Forelimb muscle (tissue), 1 donor: ENCODE measurements around the gene ASRGL1. TPM values are rescaled to one million over a fixed set of nuclear protein-coding genes. Genes with fewer than 3 reads are reported as not detected.
"Not testable (repeated sequence)": the region's sequence is repeated elsewhere in the genome, so short reads cannot be mapped to it uniquely, and the experiment has no call there.

Experiments
- DNase-seq: peaks from one replicate; pipeline ENCODE4 v3.0.0-alpha.2; 2013; ENCODE audit warnings: low read depth
- polyA plus RNA-seq: library from polyadenylated mRNA; unstranded; fragments of 120-200 nt; gene quantifications from one replicate; pipeline ENCODE4 v1.2.1, GENCODE V29; 2013; ENCODE audit not compliant: insufficient read length

ASRGL1 gene
- 3.4 TPM for polyA plus RNA-seq

GRCh38 chr11:62337303-62338181 is at the start of gene ASRGL1:
ASRGL1 (plus strand) TSS chr11:62337448; CDS start chr11:62337978, 530 bp downstream.
- DNase-seq: peak; percentile 17

- DNase-seq: no peak
Observed at GRCh38 chr11:62295504-62295903, 41.7 kb upstream of the ASRGL1 start.

GRCh38 chr11:62298975-62299374 is 38.3 kb upstream of the ASRGL1 start, which contains the start of gene SCGB1D4:
SCGB1D4 (minus strand) TSS chr11:62299075; CDS start chr11:62299010, 65 bp downstream.
- no peak for DNase-seq

GRCh38 chr11:62306227-62306626 is 31.0 kb upstream of the ASRGL1 start:
- DNase-seq: no peak

GRCh38 chr11:62307950-62308349 is 29.3 kb upstream of the ASRGL1 start:
- DNase-seq: no peak

GRCh38 chr11:62309991-62310390 is 27.3 kb upstream of the ASRGL1 start:
- no peak for DNase-seq

- no peak for DNase-seq
Observed at GRCh38 chr11:62315431-62315830, 21.8 kb upstream of the ASRGL1 start.

GRCh38 chr11:62322524-62322923 is 14.7 kb upstream of the ASRGL1 start:
- DNase-seq: no peak

GRCh38 chr11:62324731-62325556 is 12.3 kb upstream of the ASRGL1 start:
- no peak for DNase-seq

- DNase-seq: not testable (repeated sequence)
Observed at GRCh38 chr11:62325781-62326180, 11.5 kb upstream of the ASRGL1 start.

GRCh38 chr11:62326719-62327118 is 10.5 kb upstream of the ASRGL1 start:
- not testable (repeated sequence) for DNase-seq

- not testable (repeated sequence) for DNase-seq
Observed at GRCh38 chr11:62327541-62327940, 9.7 kb upstream of the ASRGL1 start.

- not testable (repeated sequence) for DNase-seq
Observed at GRCh38 chr11:62331264-62331663, 6.0 kb upstream of the ASRGL1 start.

- no peak for DNase-seq
Observed at GRCh38 chr11:62333768-62334167, 3.5 kb upstream of the ASRGL1 start.

- not testable (repeated sequence) for DNase-seq
Observed at GRCh38 chr11:62336949-62337302, 322 bp upstream of the ASRGL1 start.

- DNase-seq: no peak
Observed at GRCh38 chr11:62338218-62338617, 970 bp downstream of the ASRGL1 start.

- no peak for DNase-seq
Observed at GRCh38 chr11:62340269-62340901, 3.1 kb downstream of the ASRGL1 start.

- DNase-seq: no peak
Observed at GRCh38 chr11:62341588-62341987, 4.3 kb downstream of the ASRGL1 start.

GRCh38 chr11:62343646-62344190 is 6.5 kb downstream of the ASRGL1 start:
- DNase-seq: not testable (repeated sequence)

- no peak for DNase-seq
Observed at GRCh38 chr11:62344210-62344609, 7.0 kb downstream of the ASRGL1 start.

- DNase-seq: no peak
Observed at GRCh38 chr11:62345861-62346260, 8.6 kb downstream of the ASRGL1 start.
